Body of pancreas (tissue), 4 donors: ENCODE measurements around the gene NXPH3.

Experiments
- POLR2A ChIP-seq, 3 donors: fragments of 450-650 bp; IDR thresholded peaks; one replicate each; pipeline ENCODE4 v1.6.1; 2016; ENCODE audit warnings: antibody characterized with exemption in 3 of 3, mild to moderate bottlenecking in 2 of 3
- TF ChIP-seq, protein P1 (sequence below), 7 experiments: fragments of 450-650 bp in 4 of 7; fragments of 200-600 bp in 3 of 7; sonication (generic) in 3 of 7; IDR thresholded peaks; one replicate each; pipeline ENCODE4 v1.5.1; 2016 to 2019; ENCODE audit warnings: antibody characterized with exemption in 7 of 7

DNA sequence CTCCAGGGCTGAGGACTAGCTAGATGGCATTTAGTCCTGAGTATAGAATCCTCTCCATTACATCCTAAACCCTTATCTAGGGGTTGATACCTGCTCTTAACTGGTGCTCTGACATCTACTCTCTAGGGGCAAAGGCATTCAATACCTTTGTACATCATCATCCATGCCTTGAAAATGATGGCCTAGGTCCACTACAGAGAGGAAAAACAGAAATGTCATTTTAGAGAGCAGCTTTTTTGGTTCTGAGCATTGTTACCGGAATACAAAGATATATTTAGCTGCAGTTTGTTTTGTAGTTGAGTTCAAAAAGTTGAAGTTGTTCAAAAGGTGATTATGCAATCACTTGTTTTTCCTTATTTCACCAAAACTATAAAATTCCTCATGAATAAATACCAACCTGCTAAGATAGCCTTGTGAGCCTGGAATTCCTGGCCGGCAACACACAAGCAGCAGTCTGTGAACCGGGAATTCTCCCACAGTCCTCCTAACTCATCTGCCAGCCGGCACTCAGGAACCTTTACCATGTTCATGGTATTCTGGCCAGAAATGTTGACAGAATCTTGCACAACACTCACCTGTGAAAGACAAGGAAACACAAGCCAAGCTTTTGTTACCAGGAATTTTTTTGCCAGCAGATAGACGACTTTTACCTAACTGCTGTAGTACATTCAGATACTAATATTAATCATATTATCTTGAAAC is 35.4 kb downstream of the NXPH3 start:
- no peak for TF ChIP-seq POLR2A (IDR thresholded peaks at IDR 0.05)
- TF ChIP-seq, protein P1, sequence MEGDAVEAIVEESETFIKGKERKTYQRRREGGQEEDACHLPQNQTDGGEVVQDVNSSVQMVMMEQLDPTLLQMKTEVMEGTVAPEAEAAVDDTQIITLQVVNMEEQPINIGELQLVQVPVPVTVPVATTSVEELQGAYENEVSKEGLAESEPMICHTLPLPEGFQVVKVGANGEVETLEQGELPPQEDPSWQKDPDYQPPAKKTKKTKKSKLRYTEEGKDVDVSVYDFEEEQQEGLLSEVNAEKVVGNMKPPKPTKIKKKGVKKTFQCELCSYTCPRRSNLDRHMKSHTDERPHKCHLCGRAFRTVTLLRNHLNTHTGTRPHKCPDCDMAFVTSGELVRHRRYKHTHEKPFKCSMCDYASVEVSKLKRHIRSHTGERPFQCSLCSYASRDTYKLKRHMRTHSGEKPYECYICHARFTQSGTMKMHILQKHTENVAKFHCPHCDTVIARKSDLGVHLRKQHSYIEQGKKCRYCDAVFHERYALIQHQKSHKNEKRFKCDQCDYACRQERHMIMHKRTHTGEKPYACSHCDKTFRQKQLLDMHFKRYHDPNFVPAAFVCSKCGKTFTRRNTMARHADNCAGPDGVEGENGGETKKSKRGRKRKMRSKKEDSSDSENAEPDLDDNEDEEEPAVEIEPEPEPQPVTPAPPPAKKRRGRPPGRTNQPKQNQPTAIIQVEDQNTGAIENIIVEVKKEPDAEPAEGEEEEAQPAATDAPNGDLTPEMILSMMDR (IDR thresholded peaks at IDR 0.05), result no peak
